HAP-1 (cell line): Measurements from ENCODE around the gene VAV3.

ENCODE experiments used
- DNase-seq, 2 experiments: peaks; one replicate each; pipeline ENCODE4 v3.0.0-alpha.2; 2016 to 2020; ENCODE audit warnings: low spot score in 2 of 2
- H3K27me3 ChIP-seq: fragments of 250-450 bp; sonication (Bioruptor Pico); 2 replicates; pipeline ENCODE4 v1.5.1; 2020; ENCODE audit warnings: low read depth, mild to moderate bottlenecking, moderate library complexity
- H3K36me3 ChIP-seq: fragments of 250-450 bp; sonication (Bioruptor Pico); replicated peaks from 2 replicates; pipeline ENCODE4 v1.5.1; 2020; ENCODE audit warnings: mild to moderate bottlenecking
- H3K4me1 ChIP-seq: fragments of 250-450 bp; sonication (Bioruptor Pico); 2 replicates; pipeline ENCODE4 v1.5.1; 2020; ENCODE audit warnings: mild to moderate bottlenecking
- H3K4me3 ChIP-seq: fragments of 250-450 bp; sonication (Bioruptor Pico); 2 replicates; pipeline ENCODE4 v1.5.1; 2020; ENCODE audit warnings: mild to moderate bottlenecking, moderate library complexity
- H3K9me3 ChIP-seq: fragments of 250-450 bp; sonication (Bioruptor Pico); 2 replicates; pipeline ENCODE4 v1.5.1; 2020; ENCODE audit warnings: mild to moderate bottlenecking, moderate library complexity
- in situ Hi-C: fragments of 300-500 bp; cut with MboI; formaldehyde crosslinking; loops from 3 replicates; pipeline ENCODE4 v1.14.3; 2020; ENCODE audit warnings: low sequenced_read_pairs, inconsistent platforms, mixed read lengths

Gene VAV3

DNA sequence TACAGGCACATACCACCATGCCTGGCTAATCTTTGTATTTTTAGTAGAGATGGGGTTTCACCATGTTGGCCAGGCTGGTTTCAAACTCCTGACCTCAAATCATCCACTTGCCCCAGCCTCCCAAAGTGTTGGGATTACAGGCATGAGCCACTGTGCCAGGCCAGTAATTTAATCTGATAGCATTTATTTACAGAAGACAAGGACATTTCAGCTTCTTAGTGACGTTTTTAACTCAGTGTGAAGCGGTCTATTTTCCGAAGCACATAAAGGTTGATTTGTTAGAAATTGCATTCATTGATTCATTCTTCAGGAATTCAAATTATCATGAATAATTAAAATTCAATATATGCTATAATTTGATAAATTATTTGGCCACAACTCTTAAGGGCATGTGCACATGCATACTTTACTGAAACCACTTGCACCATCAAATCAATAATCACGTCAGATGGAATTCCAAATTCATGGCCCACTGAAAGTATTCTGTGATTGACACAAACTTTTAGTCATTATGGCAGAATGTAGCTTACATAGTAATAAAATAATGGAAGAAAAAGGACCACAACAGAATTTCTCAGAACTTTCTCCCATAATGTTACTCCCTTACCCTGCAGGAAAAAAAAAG lies 339.5 kb downstream of the VAV3 start:
- Histone ChIP-seq H3K36me3 (no peaks in the 10 kb centered on the region), H3K4me3 (no peak overlapping the region), H3K27me3 (no peaks in the 10 kb centered on the region), H3K4me1 (no peaks in the 10 kb centered on the region), H3K9me3 (no peaks in the 10 kb centered on the region; the same call in 1 of the 2 replicates)
- no peak for DNase-seq
- in situ Hi-C loops: no loop called here

DNA sequence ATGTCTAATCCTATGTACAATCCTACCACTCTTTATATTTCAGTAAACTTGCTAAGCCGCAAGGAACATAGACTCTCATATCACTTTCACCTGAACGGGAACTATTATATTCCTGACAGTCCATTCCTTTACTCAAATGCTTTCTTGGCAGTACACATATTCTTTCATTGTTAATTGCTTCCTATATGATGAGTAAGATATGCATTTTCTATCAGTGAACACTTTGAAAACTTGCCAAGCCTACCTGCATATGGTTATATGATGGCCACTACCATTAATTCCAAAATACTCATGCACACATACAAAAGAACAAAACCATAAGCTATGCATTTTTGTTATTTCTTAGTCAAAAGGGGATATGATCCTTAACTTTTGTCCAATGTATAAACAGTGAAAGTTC lies 341.5 kb downstream of the VAV3 start:
- no peaks in the 10 kb centered on the region for H3K36me3 ChIP-seq
- in situ Hi-C loops: no loop called here

GRCh38 chr1:107622966-107623365 lies 342.0 kb downstream of the VAV3 start:
- no peaks in the 10 kb centered on the region for H3K36me3 ChIP-seq
- no peak for DNase-seq
- no peaks in the 10 kb centered on the region; the same call in 1 of the 2 replicates for H3K9me3 ChIP-seq
- H3K4me3 ChIP-seq: no peak overlapping the region
- no peaks in the 10 kb centered on the region for H3K27me3 ChIP-seq
- in situ Hi-C loops: no loop called here
- no peaks in the 10 kb centered on the region for H3K4me1 ChIP-seq

More for the DNA sequence above, 341.5 kb downstream of the VAV3 start:
- DNase-seq: no peak
- no peaks in the 10 kb centered on the region; the same call in 1 of the 2 replicates for H3K9me3 ChIP-seq
- no peak overlapping the region for H3K4me3 ChIP-seq
- H3K27me3 ChIP-seq: no peaks in the 10 kb centered on the region
- no peaks in the 10 kb centered on the region for H3K4me1 ChIP-seq

- in situ Hi-C loops: no loop called here
Observed at GRCh38 chr1:107622535-107622934, 342.4 kb downstream of the VAV3 start.

DNA sequence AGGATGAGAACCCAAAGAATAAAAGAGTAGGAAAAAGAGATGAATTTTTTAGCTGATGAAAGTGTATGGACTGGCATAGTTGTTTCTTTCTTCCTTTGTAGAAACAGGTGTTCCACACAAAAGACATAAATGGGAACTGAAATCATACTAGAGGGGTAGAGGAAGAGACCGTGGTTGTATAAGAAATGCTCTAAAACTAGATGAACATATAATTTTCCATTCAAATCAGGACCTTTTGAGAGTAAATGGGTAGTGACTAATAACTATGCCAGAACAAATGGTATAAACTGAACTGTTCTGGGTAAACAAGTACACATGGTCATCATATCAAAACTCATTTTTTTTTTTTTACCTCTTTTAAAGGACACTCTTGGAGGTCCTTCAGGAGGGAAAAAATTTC lies 344.2 kb downstream of the VAV3 start:
- Histone ChIP-seq H3K27me3 (no peaks in the 10 kb centered on the region), H3K4me3 (no peak overlapping the region), H3K36me3 (no peaks in the 10 kb centered on the region), H3K4me1 (no peaks in the 10 kb centered on the region), H3K9me3 (no peaks in the 10 kb centered on the region; the same call in 1 of the 2 replicates)
- in situ Hi-C loops: no loop called here
- no peak for DNase-seq

More at GRCh38 chr1:107622535-107622934, 342.4 kb downstream of the VAV3 start:
- Histone ChIP-seq H3K9me3 (no peaks in the 10 kb centered on the region; the same call in 1 of the 2 replicates), H3K27me3 (no peaks in the 10 kb centered on the region), H3K4me3 (no peak overlapping the region), H3K36me3 (no peaks in the 10 kb centered on the region), H3K4me1 (no peaks in the 10 kb centered on the region)
- no peak for DNase-seq

DNA sequence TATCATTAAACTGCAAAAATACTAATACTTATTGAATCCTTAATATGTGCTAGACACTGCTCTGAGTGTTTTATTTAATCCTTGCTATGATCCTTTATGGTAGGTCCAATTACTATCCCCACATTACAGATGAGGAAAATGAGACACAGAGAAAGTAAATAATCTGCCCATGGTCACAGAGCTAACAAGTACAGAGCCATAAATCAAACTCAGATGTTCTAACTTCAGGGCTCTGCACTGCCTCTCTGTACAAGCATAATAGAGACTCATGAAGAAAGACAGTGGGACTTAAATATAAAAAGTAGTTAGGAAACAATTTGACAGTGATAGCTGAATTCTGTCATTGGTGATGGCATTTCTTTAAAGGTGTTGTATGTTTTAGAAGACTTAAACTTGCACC lies 346.4 kb downstream of the VAV3 start:
- no peaks in the 10 kb centered on the region for H3K4me1 ChIP-seq
- no peaks in the 10 kb centered on the region for H3K36me3 ChIP-seq
- H3K9me3 ChIP-seq: no peaks in the 10 kb centered on the region; the same call in 1 of the 2 replicates
- no peaks in the 10 kb centered on the region for H3K27me3 ChIP-seq
- in situ Hi-C loops: no loop called here
- no peak for DNase-seq
- H3K4me3 ChIP-seq: no peak overlapping the region

DNA sequence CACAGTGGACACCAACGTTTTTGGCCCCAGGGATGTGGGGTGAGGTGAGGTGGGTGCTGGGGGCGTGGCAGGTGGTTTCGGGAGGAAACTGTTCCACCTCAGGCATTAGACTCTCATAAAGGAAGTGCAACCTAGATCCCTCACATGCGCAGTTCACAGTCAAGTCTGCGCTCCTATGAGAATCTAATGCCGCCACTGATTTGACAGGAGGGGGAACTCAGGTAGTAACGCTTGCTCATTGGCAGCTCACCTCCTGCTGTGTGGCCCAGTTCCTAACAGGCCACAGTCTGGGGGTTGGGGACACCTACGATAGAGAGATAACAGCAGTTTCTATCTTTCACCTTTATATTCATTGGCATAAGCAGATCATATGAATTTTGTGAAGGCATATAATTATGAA lies 347.1 kb downstream of the VAV3 start:
- H3K9me3 ChIP-seq: no peaks in the 10 kb centered on the region; the same call in 1 of the 2 replicates
- DNase-seq: no peak
- no peak overlapping the region for H3K4me3 ChIP-seq
- no peaks in the 10 kb centered on the region for H3K27me3 ChIP-seq
- in situ Hi-C loops: no loop called here
- no peaks in the 10 kb centered on the region for H3K4me1 ChIP-seq
- H3K36me3 ChIP-seq: no peaks in the 10 kb centered on the region

DNA sequence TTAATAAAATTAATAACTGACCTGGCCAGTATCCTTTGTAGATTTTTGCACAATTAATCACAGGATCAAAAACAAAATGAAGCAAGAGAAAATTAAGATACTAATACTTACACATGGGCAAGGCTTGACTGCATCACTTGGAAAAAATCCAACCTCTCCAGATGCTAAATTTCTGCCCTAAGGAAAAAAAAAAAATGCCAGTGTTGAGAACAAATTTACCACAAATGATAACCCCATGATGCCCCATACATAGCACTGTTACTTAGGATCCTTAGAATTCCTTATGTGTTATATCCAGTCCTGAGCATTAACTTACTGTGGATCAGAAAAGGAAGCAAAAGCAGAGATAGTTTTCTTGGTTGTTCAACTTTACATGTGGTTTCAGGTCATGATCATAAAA lies 347.5 kb downstream of the VAV3 start:
- Histone ChIP-seq H3K36me3 (no peaks in the 10 kb centered on the region), H3K27me3 (no peaks in the 10 kb centered on the region), H3K9me3 (no peaks in the 10 kb centered on the region; the same call in 1 of the 2 replicates), H3K4me1 (no peaks in the 10 kb centered on the region), H3K4me3 (no peak overlapping the region)
- DNase-seq: no peak
- in situ Hi-C loops: no loop called here

DNA sequence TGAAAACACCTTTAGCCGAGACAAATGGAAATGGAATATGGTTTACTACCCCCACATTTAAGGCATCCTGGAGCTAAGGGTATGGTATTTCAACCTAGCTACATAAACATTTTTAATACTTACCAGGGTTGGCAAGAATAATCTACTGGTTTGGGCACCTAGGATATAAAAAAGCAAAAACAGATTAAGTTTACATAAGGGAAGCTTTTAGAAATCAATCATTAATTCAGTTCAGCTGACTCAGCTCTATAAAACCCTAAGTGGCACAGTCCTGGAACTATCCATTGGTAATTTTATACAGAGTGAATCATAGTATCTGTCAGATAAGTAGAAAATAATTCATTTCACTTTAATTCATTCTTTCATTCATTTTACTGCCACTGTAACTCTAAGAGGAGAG lies 355.2 kb downstream of the VAV3 start:
- Histone ChIP-seq H3K27me3 (no peaks in the 10 kb centered on the region), H3K9me3 (no peaks in the 10 kb centered on the region), H3K4me1 (no peaks in the 10 kb centered on the region), H3K4me3 (no peak overlapping the region), H3K36me3 (no peaks in the 10 kb centered on the region)
- in situ Hi-C loops: no loop called here
- no peak for DNase-seq

- DNase-seq: no peak
- Histone ChIP-seq H3K4me1 (no peaks in the 10 kb centered on the region), H3K36me3 (no peaks in the 10 kb centered on the region), H3K9me3 (no peaks in the 10 kb centered on the region), H3K4me3 (no peak overlapping the region), H3K27me3 (no peaks in the 10 kb centered on the region)
- in situ Hi-C loops: no loop called here
Observed at GRCh38 chr1:107604825-107605224, 360.2 kb downstream of the VAV3 start.

DNA sequence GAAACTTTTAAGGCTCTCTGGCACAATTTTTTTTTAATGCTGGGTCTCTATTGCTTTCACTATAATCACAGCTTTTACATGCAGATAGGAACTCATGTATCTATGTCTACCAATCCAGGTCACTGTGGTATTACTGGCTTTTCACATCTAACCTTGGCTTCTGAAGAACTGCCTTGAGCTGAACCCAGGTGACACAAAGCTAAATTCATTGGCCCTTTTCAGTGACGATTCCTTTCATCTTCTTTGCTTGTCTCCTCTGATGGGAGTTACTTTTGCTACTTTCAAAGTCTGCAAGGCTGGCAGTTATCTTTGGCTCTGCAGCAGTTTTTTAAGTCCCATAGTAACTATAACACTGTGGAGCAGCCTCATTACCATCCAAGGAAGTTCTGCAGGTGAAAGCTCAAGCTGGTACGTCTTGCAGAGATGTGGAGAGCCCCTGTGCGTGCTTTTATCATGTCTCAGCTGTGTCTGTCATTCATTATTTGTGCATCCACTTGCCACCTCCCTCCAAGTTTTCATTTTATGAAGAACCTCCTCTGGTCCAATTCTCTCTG lies 364.3 kb downstream of the VAV3 start:
- Histone ChIP-seq H3K36me3 (no peaks in the 10 kb centered on the region), H3K4me3 (no peak overlapping the region), H3K9me3 (no peaks in the 10 kb centered on the region), H3K4me1 (no peaks in the 10 kb centered on the region), H3K27me3 (no peaks in the 10 kb centered on the region)
- no peak for DNase-seq
- in situ Hi-C loops: no loop called here

- H3K9me3 ChIP-seq: no peaks in the 10 kb centered on the region
- H3K27me3 ChIP-seq: no peaks in the 10 kb centered on the region
- H3K4me3 ChIP-seq: no peak overlapping the region
- H3K4me1 ChIP-seq: no peaks in the 10 kb centered on the region
- no peaks in the 10 kb centered on the region for H3K36me3 ChIP-seq
- no peak for DNase-seq
- in situ Hi-C loops: no loop called here
Observed at GRCh38 chr1:107599220-107599619, 365.8 kb downstream of the VAV3 start.

DNA sequence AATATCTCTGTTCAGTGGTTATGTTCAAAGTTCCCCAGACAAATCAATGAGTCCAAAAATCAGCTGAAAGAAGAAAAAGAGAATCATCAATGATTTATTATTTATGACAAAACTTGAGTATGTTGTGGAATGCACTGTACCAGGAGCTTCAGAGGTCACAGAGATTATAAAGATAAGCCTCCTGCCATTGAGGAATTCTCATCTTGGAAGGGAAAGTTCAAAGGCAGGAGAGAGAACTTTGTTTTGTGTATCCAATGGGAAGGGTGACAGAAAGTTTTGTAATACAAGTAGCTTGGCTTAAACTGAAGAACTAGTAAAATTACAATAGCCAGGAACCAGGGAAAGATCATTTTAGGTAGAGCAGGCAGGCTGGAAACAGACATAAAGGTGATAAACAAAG lies 367.7 kb downstream of the VAV3 start:
- in situ Hi-C loops: no loop called here

DNA sequence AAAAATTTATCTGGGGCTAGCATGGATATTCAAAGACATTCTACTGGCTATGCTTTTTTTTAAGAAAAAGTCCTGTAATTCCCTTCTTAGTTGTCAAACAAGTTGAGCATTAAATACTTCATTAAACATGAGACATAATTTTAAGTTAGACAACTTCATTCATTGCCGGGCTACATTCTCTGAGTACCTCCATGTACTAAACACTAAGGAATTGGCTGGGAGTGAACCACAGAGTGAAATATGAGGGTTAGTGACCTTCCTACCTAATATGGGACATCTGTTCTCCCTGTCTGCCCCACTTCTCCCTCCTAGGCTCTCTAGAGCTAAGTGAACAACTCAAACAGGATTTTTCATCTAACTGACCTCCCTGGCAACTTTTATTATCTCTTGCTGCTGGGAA lies 370.4 kb downstream of the VAV3 start:
- no peak for DNase-seq
- H3K4me3 ChIP-seq: no peak overlapping the region
- H3K4me1 ChIP-seq: no peaks in the 10 kb centered on the region
- in situ Hi-C loops: no loop called here
- no peaks in the 10 kb centered on the region for H3K9me3 ChIP-seq
- no peaks in the 10 kb centered on the region for H3K36me3 ChIP-seq
- H3K27me3 ChIP-seq: no peaks in the 10 kb centered on the region

More for the DNA sequence above, 367.7 kb downstream of the VAV3 start:
- no peak overlapping the region for H3K4me3 ChIP-seq
- no peaks in the 10 kb centered on the region for H3K36me3 ChIP-seq
- H3K27me3 ChIP-seq: no peaks in the 10 kb centered on the region
- DNase-seq: no peak
- H3K9me3 ChIP-seq: no peaks in the 10 kb centered on the region
- H3K4me1 ChIP-seq: no peaks in the 10 kb centered on the region
